A673 (cell line): ENCODE results near the gene TNFRSF4. TPM values are rescaled to one million over a fixed set of nuclear protein-coding genes. Genes with fewer than 3 reads are reported as not detected.

Source experiments
- BruUV-seq: library from RNA; stranded (reverse); fragments of 400-500 nt; replicated peaks from 2 replicates; lab custom pipeline; 2021; lab: Mats Ljungman, UMichigan
- CTCF ChIA-PET: fragments of 300-600 bp; sonication (Branson Sonifier 250); formaldehyde crosslinking; loops from one replicate; lab custom pipeline; 2022; ENCODE audit warnings: antibody characterized with exemption; lab: Charles Lee
- POLR2A ChIA-PET: fragments of 300-600 bp; sonication (Branson Sonifier 250); formaldehyde crosslinking; loops from one replicate; lab custom pipeline; 2022; ENCODE audit warnings: antibody characterized with exemption; ENCODE audit not compliant: low non-redundant PET; lab: Charles Lee
- DNase-seq: peaks from one replicate; pipeline ENCODE4 v3.0.0-alpha.2; 2015; ENCODE audit warnings: low spot score
- H3K27ac ChIP-seq: fragments of 200-600 bp; sonication (generic); 2 replicates; pipeline ENCODE4 v1.5.1; 2016; ENCODE audit warnings: mixed run types, low read depth, mild to moderate bottlenecking, mixed read lengths, antibody characterized with exemption, low read length; ENCODE audit not compliant: poor library complexity, severe bottlenecking
- H3K27me3 ChIP-seq: fragments of 200-600 bp; sonication (generic); replicated peaks from 2 replicates; pipeline ENCODE4 v1.6.1; 2017; ENCODE audit warnings: mixed run types, low read depth, mild to moderate bottlenecking, mixed read lengths, antibody characterized with exemption, low read length; ENCODE audit not compliant: insufficient read depth, poor library complexity
- H3K36me3 ChIP-seq: fragments of 200-600 bp; sonication (generic); 2 replicates; pipeline ENCODE4 v1.6.1; 2016; ENCODE audit warnings: mixed run types, mild to moderate bottlenecking, mixed read lengths, antibody characterized with exemption, low read length; ENCODE audit not compliant: insufficient read depth, poor library complexity, severe bottlenecking
- H3K4me1 ChIP-seq: fragments of 200-600 bp; sonication (generic); 2 replicates; pipeline ENCODE4 v1.6.1; 2017; ENCODE audit warnings: mixed run types, mild to moderate bottlenecking, mixed read lengths, antibody characterized with exemption, low read length; ENCODE audit not compliant: insufficient read depth, poor library complexity, severe bottlenecking
- H3K4me3 ChIP-seq: fragments of 200-600 bp; sonication (generic); 2 replicates; pipeline ENCODE4 v1.5.1; 2016; ENCODE audit warnings: low read depth, mixed run types, mild to moderate bottlenecking, mixed read lengths, low read length; ENCODE audit not compliant: poor library complexity, severe bottlenecking
- H3K9me3 ChIP-seq: fragments of 200-600 bp; sonication (generic); 2 replicates; pipeline ENCODE4 v1.6.1; 2016; ENCODE audit warnings: mixed run types, low read depth, mild to moderate bottlenecking, mixed read lengths, antibody characterized with exemption, low read length; ENCODE audit not compliant: poor library complexity, severe bottlenecking
- CTCF ChIP-seq: fragments of 300-800, 200-600 bp; sonication (generic); conservative IDR thresholded peaks from 2 replicates; pipeline ENCODE4 v1.5.1; 2017; ENCODE audit warnings: low read depth, mild to moderate bottlenecking, antibody characterized with exemption, low read length, moderate library complexity, mixed read lengths
- EZH2 ChIP-seq: fragments of 200-600 bp; sonication (generic); IDR thresholded peaks from 2 replicates; pipeline ENCODE4 v1.6.1; 2017; ENCODE audit warnings: borderline replicate concordance, low read depth, mild to moderate bottlenecking, mixed read lengths, antibody characterized with exemption, low read length; ENCODE audit not compliant: poor library complexity, severe bottlenecking
- intact Hi-C: fragments of 100-400 bp; cut with micrococcal nuclease; formaldehyde crosslinking; loops from one replicate; pipeline ENCODE4 v1.10.0; 2022; ENCODE audit not compliant: unreplicated experiment
- total RNA-seq: library from RNA; stranded (reverse); gene quantifications from 2 replicates; pipeline ENCODE4 v1.2.3, GENCODE V29; 2021

The TNFRSF4 gene
- total RNA-seq, 1 experiment from 2014 or later, result 0.80 TPM

GRCh38 chr1:1171546-1172340 is 42.2 kb downstream of the TNFRSF4 start:
- no peak for DNase-seq
- H3K27me3 ChIP-seq, result no peaks in the 10 kb centered on the region
- TF ChIP-seq EZH2 (no peak), CTCF (no peak)
- peaks cover 30% of the 10 kb centered on the region for H3K4me1 ChIP-seq
- no peak overlapping the region for H3K4me3 ChIP-seq
- intact Hi-C loops, result loop anchor here (5.0 kb wide), 1 partner anchor 46 kb away; no protein-coding TSS in a partner anchor
- no peaks in the 10 kb centered on the region for H3K36me3 ChIP-seq
- H3K9me3 ChIP-seq, result no peaks in the 10 kb centered on the region
- ChIA-PET POLR2A (no interaction called here), CTCF (no interaction called here)
- no TSS peak for BruUV-seq
- no peak overlapping the region for H3K27ac ChIP-seq

GRCh38 chr1:1171161-1171545 is 42.8 kb downstream of the TNFRSF4 start:
- H3K4me1 ChIP-seq, result peaks cover 30% of the 10 kb centered on the region
- no peak overlapping the region for H3K4me3 ChIP-seq
- BruUV-seq, result no TSS peak
- no peaks in the 10 kb centered on the region for H3K36me3 ChIP-seq
- POLR2A ChIA-PET, result no interaction called here
- H3K9me3 ChIP-seq, result no peaks in the 10 kb centered on the region
- CTCF ChIA-PET, result no interaction called here
- no peak overlapping the region for H3K27ac ChIP-seq
- no peak for DNase-seq
- intact Hi-C loops, result loop anchor here (5.0 kb wide), 1 partner anchor 46 kb away; no protein-coding TSS in a partner anchor
- H3K27me3 ChIP-seq, result no peaks in the 10 kb centered on the region
- no peak for TF ChIP-seq CTCF
- no peak for TF ChIP-seq EZH2

- BruUV-seq, result no TSS peak
Measured at GRCh38 chr1:1170215-1171091, 43.5 kb downstream of the TNFRSF4 start.

More at GRCh38 chr1:1170215-1171091, 43.5 kb downstream of the TNFRSF4 start:
- Histone ChIP-seq H3K4me1 (peaks cover 30% of the 10 kb centered on the region), H3K9me3 (no peaks in the 10 kb centered on the region), H3K27ac (peak overlapping the region; percentile 34), H3K36me3 (no peaks in the 10 kb centered on the region), H3K27me3 (no peaks in the 10 kb centered on the region), H3K4me3 (peak overlapping the region; percentile 22)
- intact Hi-C loops, result loop anchor here (5.0 kb wide), 1 partner anchor 47 kb away; no protein-coding TSS in a partner anchor
- TF ChIP-seq EZH2 (no peak), CTCF (no peak)
- peak; percentile 53 for DNase-seq
- ChIA-PET POLR2A (no interaction called here), CTCF (no interaction called here)
